Peyer's patch (tissue), 4 donors: ENCODE data around the gene SLC38A6. TPM values are rescaled to one million over a fixed set of nuclear protein-coding genes. Genes with fewer than 3 reads are reported as not detected.

Experiments
- DNase-seq, 3 donors: peaks; one replicate each; pipeline ENCODE4 v3.0.0-alpha.2; 2017 to 2019
- H3K27ac ChIP-seq, 4 donors: fragments of 200-600 bp; sonication (generic); one replicate each; pipeline ENCODE4 v1.5.1; 2016 to 2019
- H3K27me3 ChIP-seq, 2 donors: fragments of 200-600 bp; sonication (generic); one replicate each; pipeline ENCODE4 v1.5.1; 2019
- H3K36me3 ChIP-seq, 3 donors: fragments of 200-600 bp; sonication (generic); one replicate each; pipeline ENCODE4 v1.5.1; 2016 to 2019
- H3K4me1 ChIP-seq, 4 donors: fragments of 200-600 bp; sonication (generic); one replicate each; pipeline ENCODE4 v1.5.1; 2016 to 2019
- H3K4me3 ChIP-seq, 4 donors: fragments of 200-600 bp; sonication (generic); 1 replicate in 3 of 4; 2 replicates in 1 of 4; pipeline ENCODE4 v1.5.1; 2016 to 2019; ENCODE audit warnings: mild to moderate bottlenecking in 1 of 4
- H3K9me3 ChIP-seq, 4 donors: fragments of 200-600 bp; sonication (generic); one replicate each; pipeline ENCODE4 v1.5.1; 2016 to 2019; ENCODE audit warnings: mild to moderate bottlenecking in 1 of 4
- POLR2A ChIP-seq, 2 donors: fragments of 450-650 bp; IDR thresholded peaks; one replicate each; pipeline ENCODE4 v1.5.1; 2017; ENCODE audit warnings: antibody characterized with exemption in 2 of 2, mild to moderate bottlenecking in 2 of 2, moderate library complexity in 2 of 2
- total RNA-seq, 4 donors: library from RNA; depleted of rRNA; stranded (reverse); fragments of >200 nt; gene quantifications; one replicate each; pipeline ENCODE4 v1.1.0, GENCODE V29; 2016
- TF ChIP-seq, protein P1 (sequence below), 6 experiments: fragments of 450-650 bp in 4 of 6; fragments of 200-600 bp in 2 of 6; sonication (generic) in 1 of 6; IDR thresholded peaks; one replicate each; pipeline ENCODE4 v1.5.1; 2017 to 2019; ENCODE audit warnings: antibody characterized with exemption in 6 of 6, mild to moderate bottlenecking in 3 of 6, moderate library complexity in 1 of 6

Gene SLC38A6
- total RNA-seq, 4 donors from 2014 or later: 8.0 to 38.8 (median 15.1) TPM

DNA sequence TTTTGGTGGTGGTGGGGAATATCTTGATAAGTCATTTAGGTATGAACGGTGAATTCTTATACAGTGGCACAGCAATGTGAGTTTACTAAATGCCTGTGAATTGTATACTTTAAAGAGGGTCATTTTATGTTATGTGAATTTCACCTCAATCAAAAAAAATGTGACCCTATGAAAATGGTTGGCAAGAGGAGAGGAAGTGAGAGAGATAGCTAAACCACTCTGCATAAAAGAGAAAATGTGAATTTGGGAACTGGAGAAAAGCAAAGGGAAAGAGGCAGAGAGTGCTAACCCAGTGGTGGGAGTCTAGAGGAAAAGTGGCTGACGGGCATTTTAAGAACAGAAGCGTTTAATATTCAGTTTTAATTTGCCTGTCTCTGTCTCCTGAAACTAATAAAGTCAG, 93.8 kb downstream of the SLC38A6 start:
- H3K9me3 ChIP-seq: no peaks in the 10 kb centered on the region
- H3K27ac ChIP-seq: no peak overlapping the region
- no peaks in the 10 kb centered on the region for H3K4me1 ChIP-seq
- no peak for DNase-seq
- H3K4me3 ChIP-seq: no peak overlapping the region
- H3K36me3 ChIP-seq: no peaks in the 10 kb centered on the region
- TF ChIP-seq, protein P1, sequence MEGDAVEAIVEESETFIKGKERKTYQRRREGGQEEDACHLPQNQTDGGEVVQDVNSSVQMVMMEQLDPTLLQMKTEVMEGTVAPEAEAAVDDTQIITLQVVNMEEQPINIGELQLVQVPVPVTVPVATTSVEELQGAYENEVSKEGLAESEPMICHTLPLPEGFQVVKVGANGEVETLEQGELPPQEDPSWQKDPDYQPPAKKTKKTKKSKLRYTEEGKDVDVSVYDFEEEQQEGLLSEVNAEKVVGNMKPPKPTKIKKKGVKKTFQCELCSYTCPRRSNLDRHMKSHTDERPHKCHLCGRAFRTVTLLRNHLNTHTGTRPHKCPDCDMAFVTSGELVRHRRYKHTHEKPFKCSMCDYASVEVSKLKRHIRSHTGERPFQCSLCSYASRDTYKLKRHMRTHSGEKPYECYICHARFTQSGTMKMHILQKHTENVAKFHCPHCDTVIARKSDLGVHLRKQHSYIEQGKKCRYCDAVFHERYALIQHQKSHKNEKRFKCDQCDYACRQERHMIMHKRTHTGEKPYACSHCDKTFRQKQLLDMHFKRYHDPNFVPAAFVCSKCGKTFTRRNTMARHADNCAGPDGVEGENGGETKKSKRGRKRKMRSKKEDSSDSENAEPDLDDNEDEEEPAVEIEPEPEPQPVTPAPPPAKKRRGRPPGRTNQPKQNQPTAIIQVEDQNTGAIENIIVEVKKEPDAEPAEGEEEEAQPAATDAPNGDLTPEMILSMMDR (IDR thresholded peaks at IDR 0.05): no peak
- no peak for TF ChIP-seq POLR2A (IDR thresholded peaks at IDR 0.05)
- H3K27me3 ChIP-seq: no peaks in the 10 kb centered on the region

DNA sequence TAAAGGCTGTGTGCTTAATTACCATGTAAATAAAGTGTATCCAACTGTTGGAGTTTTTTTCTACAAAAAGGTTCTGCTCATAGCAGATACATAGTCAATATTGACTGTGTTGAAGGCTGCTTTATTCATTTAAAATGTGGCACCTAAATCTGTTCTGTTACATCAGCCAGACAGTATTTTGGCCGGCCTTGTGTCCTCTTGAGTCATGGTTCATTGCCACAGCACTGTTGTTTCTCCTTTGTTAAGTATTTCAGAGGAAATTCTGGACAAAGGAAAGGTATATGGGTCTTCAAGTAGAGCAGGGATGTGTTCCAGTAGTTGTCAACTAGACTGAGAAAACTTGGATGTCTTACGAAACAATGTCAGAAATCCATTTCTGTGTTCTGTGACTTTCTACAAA, 95.5 kb downstream of the SLC38A6 start:
- Histone ChIP-seq H3K4me1 (no peaks in the 10 kb centered on the region), H3K9me3 (no peaks in the 10 kb centered on the region)
- no peak for TF ChIP-seq POLR2A (IDR thresholded peaks at IDR 0.05)
- TF ChIP-seq, protein P1 (IDR thresholded peaks at IDR 0.05): no peak

DNA sequence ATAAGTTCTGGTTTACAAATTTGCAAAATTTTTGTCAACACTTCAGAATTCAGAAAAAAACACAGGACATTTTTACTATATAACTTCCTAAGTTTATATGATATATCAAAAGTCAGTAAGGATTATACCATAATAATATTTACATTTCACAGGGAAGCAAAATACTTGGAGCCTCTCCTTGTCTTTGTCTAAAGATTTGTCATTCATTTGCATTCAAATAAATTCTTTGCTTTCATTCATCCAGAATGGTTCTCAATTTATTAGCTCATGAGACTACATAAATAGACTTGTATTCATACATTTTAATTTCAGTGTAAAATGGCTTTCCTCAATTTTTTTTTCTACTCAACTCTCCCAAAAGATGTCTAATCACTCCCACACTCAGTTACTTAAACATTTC, 96.4 kb downstream of the SLC38A6 start:
- DNase-seq: no peak
- Histone ChIP-seq H3K4me1 (no peaks in the 10 kb centered on the region), H3K9me3 (no peaks in the 10 kb centered on the region), H3K4me3 (no peak overlapping the region), H3K27ac (no peak overlapping the region), H3K27me3 (no peaks in the 10 kb centered on the region), H3K36me3 (no peaks in the 10 kb centered on the region)
- no peak for TF ChIP-seq POLR2A (IDR thresholded peaks at IDR 0.05)
- TF ChIP-seq, protein P1 (IDR thresholded peaks at IDR 0.05): no peak

More for the DNA sequence above, 95.5 kb downstream of the SLC38A6 start:
- Histone ChIP-seq H3K27ac (no peak overlapping the region), H3K36me3 (no peaks in the 10 kb centered on the region), H3K27me3 (no peaks in the 10 kb centered on the region), H3K4me3 (no peak overlapping the region)
- DNase-seq: no peak

DNA sequence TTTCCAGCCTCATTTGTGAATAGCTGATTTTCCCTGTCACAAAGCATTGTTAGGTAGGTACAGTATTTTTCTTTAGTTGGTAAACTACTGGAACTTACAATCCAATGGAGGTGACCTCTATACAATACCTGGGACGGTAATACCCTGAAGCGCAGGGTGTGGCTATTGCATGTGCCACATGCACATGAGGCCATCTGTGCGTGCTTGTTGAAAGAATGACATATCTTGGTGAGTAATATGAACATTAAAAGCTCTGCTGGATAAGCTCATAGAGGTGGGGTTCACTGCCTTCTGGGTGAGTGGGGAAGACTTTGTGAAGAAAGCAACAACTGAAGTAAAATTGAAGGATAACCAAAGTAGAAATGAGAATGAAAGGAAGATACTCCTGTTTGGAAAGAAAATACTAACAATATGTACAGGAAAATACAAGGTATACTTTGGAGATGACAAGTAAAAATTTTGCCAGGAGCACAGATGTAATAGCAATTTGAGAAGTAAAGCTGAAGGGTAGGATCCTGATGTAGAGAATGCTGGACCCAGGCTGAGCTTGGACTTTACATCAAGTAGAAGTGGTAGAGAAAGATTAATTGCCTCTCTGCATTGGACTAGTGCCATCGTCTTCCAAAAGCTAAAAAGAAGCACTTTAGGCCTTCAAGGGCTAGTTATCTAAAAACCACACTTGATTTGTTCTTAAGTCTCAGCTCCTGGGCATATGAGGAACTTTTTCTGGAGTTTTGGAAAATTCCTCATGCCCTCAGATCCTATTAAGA, 97.1 kb downstream of the SLC38A6 start:
- no peak for DNase-seq
- no peaks in the 10 kb centered on the region for H3K4me1 ChIP-seq
- no peaks in the 10 kb centered on the region for H3K9me3 ChIP-seq
- no peak for TF ChIP-seq POLR2A (IDR thresholded peaks at IDR 0.05)
- TF ChIP-seq, protein P1 (IDR thresholded peaks at IDR 0.05): no peak
- H3K4me3 ChIP-seq: no peak overlapping the region
- no peak overlapping the region for H3K27ac ChIP-seq
- H3K27me3 ChIP-seq: no peaks in the 10 kb centered on the region
- H3K36me3 ChIP-seq: no peaks in the 10 kb centered on the region

DNA sequence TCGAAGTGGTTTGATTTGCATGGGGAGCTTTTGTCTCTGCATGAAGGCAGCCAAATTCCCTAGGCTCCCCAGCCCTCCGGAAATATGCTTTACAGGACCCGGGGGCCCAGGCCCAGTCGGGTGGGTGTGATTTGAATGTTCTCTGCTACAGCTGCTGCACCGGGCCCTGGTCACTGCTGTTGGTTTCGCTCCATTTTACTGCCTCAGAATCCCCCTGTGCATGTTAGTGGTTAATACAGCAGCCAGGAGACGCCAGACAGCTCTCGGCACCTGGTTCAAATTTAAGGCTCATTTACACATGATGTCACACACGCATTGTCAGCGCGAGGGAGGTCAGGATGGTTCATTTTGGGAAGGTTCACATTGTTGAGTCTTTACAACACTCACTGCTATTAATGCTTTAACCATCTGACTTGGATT, 99.6 kb downstream of the SLC38A6 start:
- DNase-seq: peak in 2 of 3 donors; percentile 66 to 69
- Histone ChIP-seq H3K9me3 (no peaks in the 10 kb centered on the region), H3K27ac (no peak overlapping the region), H3K4me3 (no peak overlapping the region), H3K36me3 (no peaks in the 10 kb centered on the region), H3K27me3 (no peaks in the 10 kb centered on the region), H3K4me1 (no peaks in the 10 kb centered on the region)
- TF ChIP-seq, protein P1 (IDR thresholded peaks at IDR 0.05): no peak
- no peak for TF ChIP-seq POLR2A (IDR thresholded peaks at IDR 0.05)
